Measurements from ENCODE around the gene CD82.

CD82 gene

GRCh38 chr11:44589301-44589700 is 23.8 kb downstream of the CD82 start:
- no peak overlapping the region for H3K4me3 ChIP-seq (ENCODE audit: low read length)
- TF ChIP-seq ZNF274 (IDR thresholded peaks at IDR 0.05; ENCODE audit: low read depth, low read length) = no peak

GRCh38 chr11:44590769-44591168 is 25.3 kb downstream of the CD82 start:
- no peak for TF ChIP-seq ZNF274 (IDR thresholded peaks at IDR 0.05; ENCODE audit: low read depth, low read length)
- no peak overlapping the region for H3K4me3 ChIP-seq (ENCODE audit: low read length)

- H3K4me3 ChIP-seq (ENCODE audit: low read length) = no peak overlapping the region
- TF ChIP-seq ZNF274 (IDR thresholded peaks at IDR 0.05; ENCODE audit: low read depth, low read length) = no peak
Observed at GRCh38 chr11:44591557-44591956, 26.1 kb downstream of the CD82 start.

- TF ChIP-seq ZNF274 (IDR thresholded peaks at IDR 0.05; ENCODE audit: low read depth, low read length) = no peak
- no peak overlapping the region for H3K4me3 ChIP-seq (ENCODE audit: low read length)
Observed at GRCh38 chr11:44592125-44592940, 26.9 kb downstream of the CD82 start.

GRCh38 chr11:44593251-44593650 is 27.8 kb downstream of the CD82 start:
- no peak overlapping the region for H3K4me3 ChIP-seq (ENCODE audit: low read length)
- TF ChIP-seq ZNF274 (IDR thresholded peaks at IDR 0.05; ENCODE audit: low read depth, low read length) = no peak

GRCh38 chr11:44595006-44595405 is 29.5 kb downstream of the CD82 start:
- TF ChIP-seq ZNF274 (IDR thresholded peaks at IDR 0.05; ENCODE audit: low read depth, low read length) = no peak
- H3K4me3 ChIP-seq (ENCODE audit: low read length) = no peak overlapping the region

GRCh38 chr11:44595964-44596381 is 30.5 kb downstream of the CD82 start:
- TF ChIP-seq ZNF274 (IDR thresholded peaks at IDR 0.05; ENCODE audit: low read depth, low read length) = no peak
- H3K4me3 ChIP-seq (ENCODE audit: low read length) = no peak overlapping the region

- TF ChIP-seq ZNF274 (IDR thresholded peaks at IDR 0.05; ENCODE audit: low read depth, low read length) = no peak
- no peak overlapping the region for H3K4me3 ChIP-seq (ENCODE audit: low read length)
Observed at GRCh38 chr11:44596525-44597276, 31.2 kb downstream of the CD82 start.

- no peak overlapping the region for H3K4me3 ChIP-seq (ENCODE audit: low read length)
- no peak for TF ChIP-seq ZNF274 (IDR thresholded peaks at IDR 0.05; ENCODE audit: low read depth, low read length)
Observed at GRCh38 chr11:44597358-44598012, 32.0 kb downstream of the CD82 start.

GRCh38 chr11:44598831-44599230 is 33.4 kb downstream of the CD82 start:
- TF ChIP-seq ZNF274 (IDR thresholded peaks at IDR 0.05; ENCODE audit: low read depth, low read length) = no peak

GRCh38 chr11:44600261-44600660 is 34.8 kb downstream of the CD82 start:
- no peak overlapping the region for H3K4me3 ChIP-seq (ENCODE audit: low read length)
- no peak for TF ChIP-seq ZNF274 (IDR thresholded peaks at IDR 0.05; ENCODE audit: low read depth, low read length)

More at GRCh38 chr11:44598831-44599230, 33.4 kb downstream of the CD82 start:
- no peak overlapping the region for H3K4me3 ChIP-seq (ENCODE audit: low read length)

GRCh38 chr11:44600839-44601383 is 35.4 kb downstream of the CD82 start:
- H3K4me3 ChIP-seq (ENCODE audit: low read length) = no peak overlapping the region
- TF ChIP-seq ZNF274 (IDR thresholded peaks at IDR 0.05; ENCODE audit: low read depth, low read length) = no peak

- H3K4me3 ChIP-seq (ENCODE audit: low read length) = no peak overlapping the region
- TF ChIP-seq ZNF274 (IDR thresholded peaks at IDR 0.05; ENCODE audit: low read depth, low read length) = no peak
Observed at GRCh38 chr11:44601471-44602370, 36.3 kb downstream of the CD82 start.
